H9 (cell line): Measurements from ENCODE around the gene IFNK. TPM values are rescaled to one million over a fixed set of nuclear protein-coding genes. Genes with fewer than 3 reads are reported as not detected.

Experiments
- DNase-seq: peaks from one replicate; pipeline ENCODE4 v3.0.0-alpha.2; 2017
- H2AFZ ChIP-seq: one replicate; pipeline ENCODE4 v1.6.1; 2013; ENCODE audit warnings: mild to moderate bottlenecking, low read length, control low read depth, moderate library complexity
- H2AK5ac ChIP-seq: 2 replicates; pipeline ENCODE4 v1.6.1; 2013; ENCODE audit warnings: low read length, control low read depth, mixed read lengths; ENCODE audit not compliant: insufficient read length
- H2BK120ac ChIP-seq: one replicate; pipeline ENCODE4 v1.6.1; 2013; ENCODE audit warnings: low read depth, mild to moderate bottlenecking, low read length, control low read depth, inconsistent platforms; ENCODE audit not compliant: poor library complexity, severe bottlenecking
- H2BK12ac ChIP-seq: 2 replicates; pipeline ENCODE4 v1.6.1; 2013; ENCODE audit warnings: low read length, control low read depth, mixed read lengths, low read depth; ENCODE audit not compliant: insufficient read length
- H2BK15ac ChIP-seq: 2 replicates; pipeline ENCODE4 v1.6.1; 2013; ENCODE audit warnings: low read depth, low read length, control low read depth
- H2BK20ac ChIP-seq: one replicate; pipeline ENCODE4 v1.6.1; 2013; ENCODE audit warnings: low read depth, mild to moderate bottlenecking, low read length, control low read depth, inconsistent platforms; ENCODE audit not compliant: poor library complexity, severe bottlenecking
- H2BK5ac ChIP-seq: 2 replicates; pipeline ENCODE4 v1.6.1; 2013; ENCODE audit warnings: low read length, control low read depth, mixed read lengths; ENCODE audit not compliant: insufficient read length
- H3K14ac ChIP-seq: 2 replicates; pipeline ENCODE4 v1.6.1; 2013; ENCODE audit warnings: low read length, control low read depth; ENCODE audit not compliant: insufficient read depth
- H3K18ac ChIP-seq: 2 replicates; pipeline ENCODE4 v1.6.1; 2013; ENCODE audit warnings: low read depth, mild to moderate bottlenecking, mixed read lengths, low read length, control low read depth; ENCODE audit not compliant: insufficient read length
- H3K23ac ChIP-seq: 2 replicates; pipeline ENCODE4 v1.6.1; 2013; ENCODE audit warnings: low read length, control low read depth, mixed read lengths, low read depth; ENCODE audit not compliant: insufficient read length
- H3K23me2 ChIP-seq: 2 replicates; pipeline ENCODE4 v1.6.1; 2013; ENCODE audit warnings: low read depth, mild to moderate bottlenecking, mixed read lengths, low read length, control low read depth; ENCODE audit not compliant: insufficient read length, poor library complexity, severe bottlenecking
- H3K27ac ChIP-seq: 2 replicates; pipeline ENCODE4 v1.5.1; 2013; ENCODE audit warnings: low read length, control low read depth, mixed read lengths, low read depth; ENCODE audit not compliant: insufficient read length
- H3K27me3 ChIP-seq: 2 replicates; pipeline ENCODE4 v1.6.1; 2013; ENCODE audit warnings: low read length, control low read depth, inconsistent platforms; ENCODE audit not compliant: insufficient read depth
- H3K4ac ChIP-seq: 2 replicates; pipeline ENCODE4 v1.6.1; 2013; ENCODE audit warnings: low read depth, mild to moderate bottlenecking, control low read depth, inconsistent platforms, low read length, moderate library complexity
- H3K4me1 ChIP-seq: 2 replicates; pipeline ENCODE4 v1.6.1; 2013; ENCODE audit warnings: low read length, control low read depth, inconsistent platforms; ENCODE audit not compliant: insufficient read depth
- H3K4me2 ChIP-seq: 2 replicates; pipeline ENCODE4 v1.6.1; 2013; ENCODE audit warnings: low read length, control low read depth, mixed read lengths; ENCODE audit not compliant: insufficient read length, insufficient read depth
- H3K56ac ChIP-seq: 2 replicates; pipeline ENCODE4 v1.6.1; 2013; ENCODE audit warnings: low read depth, mild to moderate bottlenecking, mixed read lengths, low read length, control low read depth; ENCODE audit not compliant: insufficient read length
- H3K79me1 ChIP-seq: 2 replicates; pipeline ENCODE4 v1.6.1; 2013; ENCODE audit warnings: low read depth, mild to moderate bottlenecking, moderate library complexity, low read length, control low read depth, inconsistent platforms; ENCODE audit not compliant: insufficient read depth, poor library complexity, severe bottlenecking
- H3K79me2 ChIP-seq: 2 replicates; pipeline ENCODE4 v1.6.1; 2013; ENCODE audit warnings: low read length, control low read depth, inconsistent platforms; ENCODE audit not compliant: insufficient read depth
- H3K9ac ChIP-seq: 2 replicates; pipeline ENCODE4 v1.6.1; 2013; ENCODE audit warnings: low read length, control low read depth, mixed read lengths; ENCODE audit not compliant: insufficient read length; ENCODE audit errors: extremely low read depth
- H3K9me3 ChIP-seq: one replicate; pipeline ENCODE4 v1.6.1; 2013; ENCODE audit warnings: low read depth, low read length, inconsistent platforms; ENCODE audit not compliant: control insufficient read depth
- H3T11ph ChIP-seq: one replicate; pipeline ENCODE4 v1.6.1; 2013; ENCODE audit warnings: mild to moderate bottlenecking, low read length, control low read depth, inconsistent platforms
- H4K20me1 ChIP-seq: one replicate; pipeline ENCODE4 v1.6.1; 2013; ENCODE audit not compliant: control insufficient read depth, insufficient read length, insufficient read depth
- H4K5ac ChIP-seq: 2 replicates; pipeline ENCODE4 v1.6.1; 2013; ENCODE audit warnings: low read depth, mild to moderate bottlenecking, mixed read lengths, low read length, control low read depth; ENCODE audit not compliant: insufficient read length
- H4K8ac ChIP-seq: replicated peaks from 2 replicates; pipeline ENCODE4 v1.6.1; 2013; ENCODE audit warnings: low read length, control low read depth, mixed read lengths, low read depth; ENCODE audit not compliant: insufficient read length
- H4K91ac ChIP-seq: 2 replicates; pipeline ENCODE4 v1.6.1; 2013; ENCODE audit warnings: low read depth, mild to moderate bottlenecking, moderate library complexity, mixed read lengths, low read length, control low read depth; ENCODE audit not compliant: insufficient read length
- H3K27ac Mint-ChIP-seq, 3 experiments: 2 replicates in 2 of 3; 3 replicates in 1 of 3; pipeline ENCODE4 v1.8.0; 2020 to 2021; ENCODE audit warnings: mixed read lengths in 3 of 3, mild to moderate bottlenecking in 1 of 3, moderate library complexity in 1 of 3
- H3K27me3 Mint-ChIP-seq: 2 replicates; pipeline ENCODE4 v1.8.0; 2021; ENCODE audit warnings: low read depth, mild to moderate bottlenecking, moderate library complexity, mixed read lengths
- H3K36me3 Mint-ChIP-seq, 3 experiments: 2 replicates in 2 of 3; 3 replicates in 1 of 3; pipeline ENCODE4 v1.8.0; 2020 to 2021; ENCODE audit warnings: low read depth in 3 of 3, mixed read lengths in 3 of 3; ENCODE audit not compliant: insufficient read depth in 1 of 3
- H3K4me1 Mint-ChIP-seq, 2 experiments: 2 replicates each; pipeline ENCODE4 v1.8.0; 2020; ENCODE audit warnings: mixed read lengths in 2 of 2
- H3K4me3 Mint-ChIP-seq, 2 experiments: 2 replicates in 1 of 2; 3 replicates in 1 of 2; pipeline ENCODE4 v1.8.0; 2020 to 2021; ENCODE audit warnings: mild to moderate bottlenecking in 2 of 2, mixed read lengths in 2 of 2, moderate library complexity in 1 of 2
- H3K9me3 Mint-ChIP-seq, 2 experiments: 2 replicates in 1 of 2; 3 replicates in 1 of 2; pipeline ENCODE4 v1.8.0; 2020; ENCODE audit warnings: mild to moderate bottlenecking in 2 of 2, mixed read lengths in 2 of 2, moderate library complexity in 1 of 2
- CTCF ChIP-seq: fragments of 200-600 bp; sonication (generic); conservative IDR thresholded peaks from 3 replicates; pipeline ENCODE4 v1.8.0; 2021; ENCODE audit warnings: antibody characterized with exemption, mild to moderate bottlenecking
- WGBS: extraction: QIAGEN DNeasy Blood & Tissue Kit; methylation state at CpG from one replicate; pipeline ENCODE4 v1.1.7; 2013; ENCODE audit warnings: missing lambda C conversion rate, low lambda C conversion rate, mixed read lengths; ENCODE audit not compliant: insufficient read length; ENCODE audit errors: extremely low coverage; 5-methylcytosine and 5-hydroxymethylcytosine counted together
- total RNA-seq: library from RNA; stranded (reverse); gene quantifications from 2 replicates; pipeline ENCODE4 v1.2.1, GENCODE V29; 2021

IFNK gene
- total RNA-seq, 1 experiment from 2014 or later, result not detected

GRCh38 chr9:27566118-27566517, 42.0 kb downstream of the IFNK start:
- no peak overlapping the region for H2BK15ac ChIP-seq
- no peaks in the 10 kb centered on the region for H3K23me2 ChIP-seq
- H3K79me2 ChIP-seq, result no peaks in the 10 kb centered on the region; the same call in 1 of the 2 replicates
- peaks cover 9 to 39% (median 30%) of the 10 kb centered on the region in 3 experiments; a peak in 6 of 7 replicates for H3K36me3 Mint-ChIP-seq
- H3K27me3 Mint-ChIP-seq, result no peaks in the 10 kb centered on the region
- no peak overlapping the region for H3K14ac ChIP-seq
- H3K9ac ChIP-seq, result no peak overlapping the region
- H3T11ph ChIP-seq, result no peak overlapping the region
- no peaks in the 10 kb centered on the region for H3K4me1 ChIP-seq
- H3K23ac ChIP-seq, result no peak overlapping the region
- H3K4me2 ChIP-seq, result no peak overlapping the region
- H4K5ac ChIP-seq, result no peak overlapping the region
- no peak overlapping the region for H2AFZ ChIP-seq
- no peak overlapping the region for H3K4me3 Mint-ChIP-seq
- no peak overlapping the region for H3K4ac ChIP-seq
- H3K9me3 Mint-ChIP-seq, result no peaks in the 10 kb centered on the region; a peak in 1 of 5 replicates
- no peak overlapping the region for H2BK120ac ChIP-seq
- no peak overlapping the region for H2BK5ac ChIP-seq
- H3K56ac ChIP-seq, result no peak overlapping the region
- H2AK5ac ChIP-seq, result no peak overlapping the region
- WGBS, result no CpG with 5 or more reads among the region's 1 CpG
- no peaks in the 10 kb centered on the region for H3K27me3 ChIP-seq
- no peak overlapping the region for H4K8ac ChIP-seq
- H4K20me1 ChIP-seq, result no peaks in the 10 kb centered on the region
- H3K27ac ChIP-seq, result no peak overlapping the region
- no peak overlapping the region for H2BK20ac ChIP-seq
- no peak for DNase-seq
- no peak for TF ChIP-seq CTCF
- no peak overlapping the region for H2BK12ac ChIP-seq
- H3K79me1 ChIP-seq, result no peaks in the 10 kb centered on the region
- no peaks in the 10 kb centered on the region for H3K9me3 ChIP-seq
- no peak overlapping the region for H4K91ac ChIP-seq
- H3K4me1 Mint-ChIP-seq, result no peaks in the 10 kb centered on the region
- no peak overlapping the region for H3K18ac ChIP-seq
- no peak overlapping the region for H3K27ac Mint-ChIP-seq
